GM10248 (cell line): ENCODE data around the gene OSBPL6.

ENCODE experiments used
- CTCF ChIA-PET: fragments of 300-600 bp; sonication (Branson Sonifier 250); formaldehyde crosslinking; extraction: SDS; loops from one replicate; lab custom pipeline; 2021; ENCODE audit warnings: antibody characterized with exemption; lab: Yijun Ruan, JAX
- POLR2A ChIA-PET: fragments of 350-650 bp; sonication (Branson Sonifier 250); formaldehyde crosslinking; extraction: SDS; loops from one replicate; lab custom pipeline; 2020; ENCODE audit warnings: antibody characterized with exemption; lab: Yijun Ruan, JAX
- DNase-seq: peaks from one replicate; pipeline ENCODE4 v3.0.0; 2012; ENCODE audit errors: extremely low spot score
- TF ChIP-seq, protein P1 (sequence below): IDR thresholded peaks from 2 replicates; pipeline ENCODE4 v1.5.1; 2012; ENCODE audit warnings: mild to moderate bottlenecking, low read depth; ENCODE audit errors: extremely low read depth, missing control alignments, control extremely low read depth

OSBPL6 gene

DNA sequence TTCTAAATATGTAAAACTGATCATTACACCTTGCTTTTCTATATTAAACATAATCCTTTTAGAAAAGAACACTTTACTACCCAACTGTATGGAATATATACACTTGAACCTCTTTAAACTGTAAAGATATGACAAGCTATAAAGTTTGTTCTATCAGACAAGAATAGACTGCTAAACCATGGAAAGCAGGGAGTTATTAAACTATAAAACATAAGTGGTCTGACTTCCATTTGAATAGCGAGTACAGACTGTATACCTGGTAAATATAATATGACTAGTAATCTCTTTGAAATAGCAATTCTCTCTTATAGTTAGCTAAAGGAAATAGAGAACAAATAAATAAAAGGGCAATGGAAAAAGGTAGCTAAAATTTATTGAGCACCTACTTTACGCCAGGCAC is 131.0 kb downstream of the OSBPL6 start:
- TF ChIP-seq, protein P1, sequence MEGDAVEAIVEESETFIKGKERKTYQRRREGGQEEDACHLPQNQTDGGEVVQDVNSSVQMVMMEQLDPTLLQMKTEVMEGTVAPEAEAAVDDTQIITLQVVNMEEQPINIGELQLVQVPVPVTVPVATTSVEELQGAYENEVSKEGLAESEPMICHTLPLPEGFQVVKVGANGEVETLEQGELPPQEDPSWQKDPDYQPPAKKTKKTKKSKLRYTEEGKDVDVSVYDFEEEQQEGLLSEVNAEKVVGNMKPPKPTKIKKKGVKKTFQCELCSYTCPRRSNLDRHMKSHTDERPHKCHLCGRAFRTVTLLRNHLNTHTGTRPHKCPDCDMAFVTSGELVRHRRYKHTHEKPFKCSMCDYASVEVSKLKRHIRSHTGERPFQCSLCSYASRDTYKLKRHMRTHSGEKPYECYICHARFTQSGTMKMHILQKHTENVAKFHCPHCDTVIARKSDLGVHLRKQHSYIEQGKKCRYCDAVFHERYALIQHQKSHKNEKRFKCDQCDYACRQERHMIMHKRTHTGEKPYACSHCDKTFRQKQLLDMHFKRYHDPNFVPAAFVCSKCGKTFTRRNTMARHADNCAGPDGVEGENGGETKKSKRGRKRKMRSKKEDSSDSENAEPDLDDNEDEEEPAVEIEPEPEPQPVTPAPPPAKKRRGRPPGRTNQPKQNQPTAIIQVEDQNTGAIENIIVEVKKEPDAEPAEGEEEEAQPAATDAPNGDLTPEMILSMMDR: no peak
- ChIA-PET CTCF (interaction anchor here (1.1 kb wide), 2 partner anchors 9 to 20 kb away, joined by 3 read pairs; no protein-coding TSS in a partner anchor), POLR2A (no interaction called here)

DNA sequence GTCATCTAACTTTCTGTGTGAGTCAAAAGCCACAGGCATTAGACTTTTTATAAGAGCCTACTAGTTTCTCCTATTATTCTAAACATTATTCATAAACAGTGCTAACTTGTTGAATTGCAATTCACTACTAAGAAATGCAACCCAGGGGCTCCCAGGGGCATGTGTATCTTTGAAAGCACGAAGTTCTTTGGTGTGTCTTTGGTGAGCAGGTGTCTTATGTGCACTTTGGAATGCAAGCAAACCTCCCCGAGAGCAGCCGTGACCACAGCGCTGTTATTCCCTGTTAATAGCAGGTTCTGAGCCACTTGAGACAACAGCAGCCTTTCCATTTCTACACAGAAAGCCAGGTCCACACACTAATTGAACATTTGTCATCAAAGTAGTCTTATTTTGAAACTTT is 133.2 kb downstream of the OSBPL6 start:
- no peak for DNase-seq
- TF ChIP-seq, protein P1: no peak
- POLR2A ChIA-PET: no interaction called here
- CTCF ChIA-PET: interaction anchor here (1.4 kb wide), 1 partner anchor 21 kb away, joined by 3 read pairs; no protein-coding TSS in a partner anchor

More for the DNA sequence above, 131.0 kb downstream of the OSBPL6 start:
- DNase-seq: no peak

DNA sequence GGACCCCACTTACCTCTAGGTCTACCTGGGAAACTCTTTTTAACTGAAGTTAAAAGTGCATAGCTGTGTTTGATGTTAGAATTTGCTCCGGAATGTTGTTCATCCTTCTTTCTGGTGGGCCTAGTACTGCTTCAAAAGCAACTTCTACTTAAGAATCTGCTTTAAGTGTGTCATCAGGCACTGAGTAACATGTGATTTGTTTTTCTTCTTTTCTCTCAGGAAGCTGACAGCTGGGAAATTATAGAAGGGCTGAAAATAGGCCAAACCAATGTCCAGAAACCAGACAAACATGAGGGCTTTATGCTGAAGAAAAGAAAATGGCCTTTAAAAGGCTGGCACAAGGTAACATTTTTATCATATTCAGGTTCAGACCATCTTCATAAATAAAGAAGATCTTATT is 133.7 kb downstream of the OSBPL6 start:
- no peak for DNase-seq
- CTCF ChIA-PET: interaction anchor here (1.4 kb wide), 1 partner anchor 21 kb away, joined by 3 read pairs; no protein-coding TSS in a partner anchor
- TF ChIP-seq, protein P1: no peak
- POLR2A ChIA-PET: interaction anchor here (0.5 kb wide), 1 partner anchor 55 kb away, joined by 5 read pairs; no protein-coding TSS in a partner anchor

DNA sequence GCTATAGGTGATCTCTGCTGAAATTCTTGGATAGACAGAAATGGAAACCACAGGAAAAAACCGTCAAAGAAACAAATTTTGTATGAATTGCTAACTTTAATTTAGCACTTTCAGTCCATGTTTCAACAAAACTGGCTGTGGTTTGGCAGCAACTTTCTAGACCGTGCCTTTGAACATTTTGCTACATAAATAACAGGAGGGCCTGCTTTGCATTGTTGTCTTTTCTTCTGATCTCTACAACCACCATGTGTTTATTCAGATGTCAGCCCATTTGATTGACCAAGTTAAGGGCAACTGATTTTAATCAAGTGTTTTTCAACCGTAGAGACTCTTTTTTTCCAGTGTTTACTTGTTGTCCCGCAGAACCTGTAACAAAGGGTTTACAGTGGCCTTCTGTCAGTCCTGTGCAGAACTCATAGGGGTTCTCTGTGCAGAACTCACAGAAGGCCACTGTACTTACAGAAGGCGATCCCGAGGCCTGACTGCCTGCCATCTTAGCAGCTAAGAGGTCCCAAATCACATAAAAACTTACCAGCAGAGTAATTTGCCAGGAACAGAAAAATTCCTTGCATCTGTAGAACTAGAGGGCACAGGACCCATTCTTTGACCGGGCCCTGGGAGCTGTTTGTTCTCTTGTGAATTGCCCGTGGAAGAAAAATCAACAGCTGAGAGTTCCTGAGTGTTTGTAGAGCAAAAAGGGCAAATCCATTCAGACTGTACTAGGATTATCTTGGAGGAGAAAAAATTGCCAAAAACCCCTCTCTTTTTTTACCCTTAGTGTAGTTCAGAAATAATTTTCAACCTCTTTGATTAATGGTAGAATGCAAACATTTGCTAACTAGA is 136.1 kb downstream of the OSBPL6 start:
- CTCF ChIA-PET: interaction anchor here (1.1 to 1.5 kb wide), 4 partner anchors 10 to 67 kb away, joined by 3 to 4 read pairs (median 3); no protein-coding TSS in a partner anchor
- DNase-seq: no peak
- POLR2A ChIA-PET: no interaction called here
- TF ChIP-seq, protein P1: no peak

DNA sequence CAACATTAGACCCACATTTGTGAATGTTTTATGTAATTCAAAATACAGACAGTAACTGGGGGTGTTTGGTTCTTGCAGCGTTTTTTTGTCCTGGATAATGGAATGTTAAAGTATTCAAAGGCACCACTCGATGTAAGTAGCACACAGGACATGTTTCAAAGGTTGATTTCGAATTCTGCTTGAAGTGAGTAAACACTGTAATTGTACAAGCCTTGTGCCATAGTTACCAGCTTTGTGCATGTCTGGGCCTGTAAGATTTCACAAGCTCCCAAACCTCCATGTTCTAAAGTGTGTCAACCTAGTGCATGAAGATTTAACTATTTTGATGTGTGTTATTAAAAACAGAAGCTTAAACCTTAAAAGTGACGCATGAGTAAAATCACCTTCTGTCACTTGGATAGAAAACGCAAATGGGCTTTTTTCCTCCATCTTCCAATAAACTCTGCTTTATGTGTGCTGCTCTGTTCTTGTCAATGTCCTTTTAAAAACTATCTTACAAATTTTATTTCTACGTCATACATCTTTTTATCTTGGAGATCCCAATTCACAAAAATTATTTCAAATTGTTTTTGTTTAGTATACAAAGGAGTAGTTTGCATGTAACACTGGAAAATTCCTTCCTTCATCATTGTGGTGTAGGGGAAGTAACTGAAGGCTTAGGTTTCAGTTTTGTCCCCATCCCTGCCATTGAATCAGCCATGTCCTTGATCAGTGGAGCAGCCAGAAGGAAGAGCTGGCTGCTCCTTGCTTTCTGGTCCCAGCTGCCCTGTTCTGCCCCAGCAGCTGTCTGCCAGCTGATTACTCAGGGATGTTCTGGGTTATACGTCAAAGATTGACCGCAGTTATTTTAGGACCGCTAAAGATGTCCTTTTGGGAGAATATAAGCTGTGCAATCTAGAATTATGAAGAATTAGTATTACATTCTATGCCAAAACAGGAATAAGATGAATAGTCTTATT is 137.4 kb downstream of the OSBPL6 start:
- CTCF ChIA-PET: interaction anchor here (1.1 to 1.5 kb wide), 6 partner anchors 8 to 65 kb away, joined by 3 to 4 read pairs (median 3); no protein-coding TSS in a partner anchor
- TF ChIP-seq, protein P1: no peak
- POLR2A ChIA-PET: no interaction called here
- DNase-seq: no peak

DNA sequence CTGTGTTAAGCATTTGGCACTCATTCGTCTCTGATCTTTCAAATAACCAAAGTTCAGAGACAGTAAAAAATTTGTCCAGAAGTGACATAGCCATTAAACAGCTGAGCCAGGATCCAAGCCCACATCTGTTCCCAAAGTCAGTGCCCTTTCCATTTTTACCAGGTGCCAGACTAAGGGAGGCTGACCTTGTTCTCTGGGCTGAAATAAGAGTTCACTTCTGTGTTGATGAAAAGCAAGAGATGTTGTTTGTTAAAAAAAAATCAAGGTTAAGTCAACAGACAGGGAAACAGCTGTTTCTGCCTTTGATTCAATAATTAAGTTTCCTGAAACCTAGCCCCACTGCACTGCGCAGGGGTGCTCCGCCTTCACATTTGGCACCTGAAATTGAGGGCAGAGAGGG is 139.5 kb downstream of the OSBPL6 start:
- CTCF ChIA-PET: no interaction called here
- no peak for DNase-seq
- TF ChIP-seq, protein P1: no peak
- POLR2A ChIA-PET: no interaction called here
